Measurements from ENCODE around the gene CREB5.
"Not testable (repeated sequence)": the region's sequence is repeated elsewhere in the genome, so short reads cannot be mapped to it uniquely, and the experiment has no call there.

The CREB5 gene

GRCh38 chr7:28411876-28412662 is at the start of gene CREB5:
TSS of gene CREB5 (plus strand) at chr7:28412518. CDS start at chr7:28412915, 397 bp downstream.
- no peak for DNase-seq

DNA sequence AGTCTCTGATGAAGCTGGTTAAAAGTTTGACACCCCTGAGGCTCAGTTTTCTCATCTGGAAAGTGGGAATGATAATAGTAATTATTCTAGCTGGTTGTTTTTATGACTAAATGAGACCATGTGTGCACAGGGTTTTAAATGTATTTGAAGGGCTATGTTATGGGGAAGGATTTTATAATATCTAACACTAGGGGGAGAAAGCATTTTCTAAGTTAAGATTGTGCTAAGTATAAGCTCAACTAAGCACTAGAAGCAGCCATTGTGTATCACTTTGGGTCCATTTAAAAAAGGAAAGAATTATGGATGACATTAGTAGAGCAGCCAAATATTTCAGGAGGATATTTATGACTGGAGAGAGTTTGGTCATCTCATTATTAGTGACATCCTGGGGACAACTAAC is 49.5 kb upstream of the CREB5 start:
- DNase-seq = no peak

DNA sequence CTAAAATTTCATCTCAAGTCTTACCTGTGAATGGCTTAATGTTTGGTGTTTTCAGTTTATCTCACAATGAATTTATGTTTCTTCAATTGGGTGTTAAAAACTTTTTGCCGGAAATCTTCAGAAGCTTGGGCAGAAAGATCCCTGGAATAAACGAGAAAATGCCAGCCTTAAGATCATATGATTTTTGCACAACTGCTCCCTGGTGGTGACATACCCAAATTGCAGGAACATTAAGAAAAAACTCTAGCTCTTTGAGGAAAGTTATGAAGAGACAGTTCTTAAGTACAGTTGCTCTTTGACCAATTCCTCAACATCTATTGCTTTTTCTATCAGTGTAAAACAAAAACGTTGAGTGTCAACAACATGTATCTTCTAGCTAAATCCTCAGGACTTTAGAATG is 48.2 kb upstream of the CREB5 start:
- no peak for DNase-seq

GRCh38 chr7:28369523-28369922 is 42.8 kb upstream of the CREB5 start:
- DNase-seq = no peak

DNA sequence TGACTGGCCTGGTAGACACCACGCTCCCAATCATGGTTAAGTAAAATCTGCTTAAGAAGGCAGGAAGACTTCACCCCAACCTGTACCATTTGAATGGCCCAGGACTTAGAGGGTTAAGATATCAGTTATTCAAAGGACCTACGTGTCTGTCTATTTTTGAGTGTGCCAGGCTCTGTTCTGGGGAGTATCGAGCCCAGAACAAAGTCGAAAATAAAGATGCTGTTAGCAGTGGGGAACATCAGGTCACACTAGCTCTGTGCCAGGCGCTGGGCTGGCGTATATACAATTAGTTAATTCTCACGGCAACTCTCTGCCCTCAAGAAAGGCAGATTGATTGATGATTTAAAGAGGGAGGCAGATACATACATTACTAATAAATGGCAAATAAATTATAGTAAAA is 40.5 kb upstream of the CREB5 start:
- no peak for DNase-seq

DNA sequence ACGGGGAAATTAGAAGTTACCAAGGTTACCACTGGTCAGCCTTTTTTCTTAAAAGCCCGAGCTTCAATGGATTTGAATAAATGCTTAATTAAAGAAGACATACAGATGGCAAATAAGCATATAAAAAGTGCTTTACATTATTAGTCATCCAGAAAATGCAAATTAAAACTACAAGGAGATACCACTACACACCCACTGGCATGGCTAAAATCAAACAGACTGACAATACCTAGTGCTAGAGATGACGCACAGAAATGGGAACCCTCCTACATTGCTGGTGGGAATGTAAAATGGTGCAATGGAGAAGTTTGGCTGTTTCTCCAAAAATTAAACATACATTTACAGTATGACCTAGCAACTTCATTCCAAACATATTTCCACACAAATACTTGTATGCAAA is 38.3 kb upstream of the CREB5 start:
- no peak for DNase-seq

DNA sequence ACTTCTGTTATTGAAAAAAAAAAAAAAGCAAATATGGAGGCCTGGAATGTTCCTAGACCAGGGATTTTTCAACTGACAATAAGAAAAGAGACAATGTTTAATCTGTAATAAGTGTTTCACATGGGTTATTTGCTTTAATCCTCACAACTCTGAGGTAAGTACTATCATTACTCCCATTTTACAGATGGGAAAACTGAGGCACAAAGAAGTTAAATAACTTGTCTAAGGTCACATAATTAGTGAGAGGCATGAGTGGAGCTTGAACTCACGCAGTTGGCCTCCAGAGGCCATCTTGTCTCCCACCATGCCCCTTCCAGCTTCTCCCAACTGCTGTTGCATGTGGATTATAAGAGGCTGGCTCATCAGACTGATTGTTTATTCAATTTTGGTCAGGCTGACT is 36.6 kb upstream of the CREB5 start:
- no peak for DNase-seq

DNA sequence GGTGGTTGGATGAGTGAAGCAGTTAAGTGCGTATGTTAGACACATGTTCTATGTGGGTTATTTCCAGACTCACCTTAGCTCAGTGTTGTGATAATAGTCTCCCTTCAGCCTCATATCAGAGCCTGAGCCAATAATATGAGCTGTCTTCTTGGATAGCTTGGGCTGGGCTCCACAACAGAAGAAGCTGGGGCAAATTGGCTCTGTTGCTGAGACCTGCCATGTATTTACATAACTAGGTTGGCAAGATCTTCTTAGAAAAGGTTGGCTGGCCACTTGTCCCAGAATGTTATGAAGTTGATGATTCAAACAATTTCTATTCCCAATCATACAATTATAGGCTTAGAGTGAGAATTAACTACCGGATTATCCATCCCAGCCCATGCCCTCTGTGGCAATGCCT is 35.7 kb upstream of the CREB5 start:
- no peak for DNase-seq

DNA sequence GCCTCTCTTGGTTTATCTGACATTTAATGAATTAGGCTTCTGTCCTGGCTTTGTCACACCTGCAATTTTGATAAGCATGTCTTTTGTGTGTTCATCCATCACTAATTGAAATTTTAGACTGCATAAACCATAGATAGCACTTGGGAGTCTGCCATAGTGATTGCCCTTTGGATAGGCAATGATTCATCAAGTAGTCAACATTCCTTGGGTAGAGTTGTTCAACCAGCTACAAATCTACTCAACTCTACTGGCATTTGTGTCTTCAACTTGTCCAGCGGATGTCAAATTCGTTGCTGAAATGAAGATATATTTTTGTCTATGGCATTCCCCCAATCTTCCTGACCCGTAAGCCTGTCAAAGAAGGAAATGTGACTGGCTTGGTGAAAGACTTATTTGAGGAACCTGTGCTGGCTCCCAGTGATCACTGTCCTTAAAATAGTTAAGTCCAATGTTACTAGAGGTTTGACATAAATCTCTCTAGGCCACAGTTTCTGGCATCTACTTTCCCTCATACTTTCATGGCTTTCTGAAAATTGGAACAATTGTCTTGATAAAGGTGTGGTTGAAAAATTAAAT is 33.7 kb upstream of the CREB5 start:
- no peak for DNase-seq

- no peak for DNase-seq
Measured at GRCh38 chr7:28381466-28381865, 30.9 kb upstream of the CREB5 start.

GRCh38 chr7:28382144-28382543 is 30.2 kb upstream of the CREB5 start:
- no peak for DNase-seq

DNA sequence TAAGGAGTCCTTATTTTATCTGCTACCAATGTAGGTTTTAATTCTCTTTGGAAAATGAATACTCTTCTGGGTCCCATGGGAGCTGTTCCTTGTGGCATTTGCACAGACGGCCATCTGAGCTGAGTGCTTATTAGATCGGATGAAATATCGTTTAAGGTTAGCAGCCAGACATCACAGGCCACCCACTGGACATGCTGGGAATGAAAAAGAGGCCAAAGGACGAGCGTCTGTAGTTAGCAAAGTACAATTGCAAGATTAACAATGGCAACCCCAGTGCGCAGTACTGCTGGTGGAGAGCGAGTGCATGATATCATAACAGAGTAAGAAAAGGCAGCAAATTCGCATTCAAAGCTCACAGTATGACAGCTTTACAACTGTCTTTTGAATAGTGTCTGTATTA is 28.3 kb upstream of the CREB5 start:
- no peak for DNase-seq

- DNase-seq = peak; percentile 78
Measured at GRCh38 chr7:28389504-28390395, 22.6 kb upstream of the CREB5 start.

DNA sequence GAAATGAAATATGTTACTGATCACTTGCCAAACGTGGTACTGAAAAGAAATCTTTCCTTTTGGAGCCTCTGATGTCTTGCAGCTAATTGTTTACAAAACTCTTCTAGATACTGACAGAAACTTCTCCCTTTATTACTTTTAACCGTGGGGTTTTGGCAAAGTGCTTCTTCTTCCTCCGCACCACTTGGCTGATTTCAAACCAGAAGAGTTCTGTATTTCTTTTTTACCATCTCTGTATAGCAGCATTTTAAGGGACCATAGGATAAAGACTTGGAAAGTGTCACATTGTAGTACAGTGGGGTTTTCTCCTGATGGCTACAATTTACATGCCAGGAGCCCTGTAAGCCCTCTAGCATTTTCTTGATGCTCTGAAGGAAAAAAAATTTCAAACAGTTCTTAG is 21.9 kb upstream of the CREB5 start:
- DNase-seq = no peak

- DNase-seq = no peak
Measured at GRCh38 chr7:28392289-28392688, 20.0 kb upstream of the CREB5 start.

- no peak for DNase-seq
Measured at GRCh38 chr7:28395404-28395803, 16.9 kb upstream of the CREB5 start.

- DNase-seq = no peak
Measured at GRCh38 chr7:28395831-28396230, 16.5 kb upstream of the CREB5 start.

- DNase-seq = no peak
Measured at GRCh38 chr7:28397141-28397540, 15.2 kb upstream of the CREB5 start.

DNA sequence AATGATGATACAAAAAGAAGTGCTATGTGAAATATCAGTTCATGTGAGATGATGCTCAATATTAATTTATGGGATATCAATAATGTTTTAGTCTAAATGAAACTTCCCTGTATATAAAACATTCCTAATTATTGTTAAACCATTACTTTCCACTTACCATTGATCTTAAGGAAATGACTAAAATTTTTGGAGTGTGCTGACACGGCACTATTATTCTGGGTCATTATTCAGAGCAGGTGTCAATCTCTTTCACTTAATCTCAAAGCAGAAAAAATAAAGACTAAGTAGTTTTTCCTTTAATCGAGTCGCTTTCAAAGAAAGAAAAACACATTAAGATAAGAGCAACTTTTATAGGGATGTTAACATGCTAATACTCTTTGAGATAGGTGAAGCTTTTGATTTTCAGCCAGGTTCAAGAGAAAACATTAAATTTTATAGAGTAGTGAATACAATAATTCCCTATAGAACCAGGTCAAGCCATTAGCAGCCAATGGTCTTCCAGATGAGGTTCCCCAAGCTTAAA is 11.4 kb upstream of the CREB5 start:
- DNase-seq = no peak

GRCh38 chr7:28401567-28401966 is 10.8 kb upstream of the CREB5 start:
- not testable (repeated sequence) for DNase-seq

DNA sequence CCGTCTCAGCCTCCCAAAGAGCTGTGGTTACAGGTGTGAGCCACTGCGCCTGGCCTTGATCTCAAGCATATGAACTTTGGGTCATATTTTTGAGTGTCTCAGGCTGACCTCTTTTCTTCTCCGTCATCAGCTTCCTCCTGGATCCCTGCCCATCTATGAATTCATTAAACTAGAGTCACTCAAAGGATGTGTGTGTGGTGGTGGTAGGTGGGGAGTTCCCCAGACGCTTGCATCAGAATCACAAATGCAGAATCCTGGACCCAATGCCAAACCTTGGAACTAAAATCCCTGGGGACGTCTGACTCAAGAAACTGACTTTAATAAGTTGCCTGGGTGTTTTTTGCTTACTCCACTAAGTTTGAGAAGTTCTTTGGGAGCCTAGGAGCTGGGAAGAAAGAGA is 6.7 kb upstream of the CREB5 start:
- DNase-seq = no peak

DNA sequence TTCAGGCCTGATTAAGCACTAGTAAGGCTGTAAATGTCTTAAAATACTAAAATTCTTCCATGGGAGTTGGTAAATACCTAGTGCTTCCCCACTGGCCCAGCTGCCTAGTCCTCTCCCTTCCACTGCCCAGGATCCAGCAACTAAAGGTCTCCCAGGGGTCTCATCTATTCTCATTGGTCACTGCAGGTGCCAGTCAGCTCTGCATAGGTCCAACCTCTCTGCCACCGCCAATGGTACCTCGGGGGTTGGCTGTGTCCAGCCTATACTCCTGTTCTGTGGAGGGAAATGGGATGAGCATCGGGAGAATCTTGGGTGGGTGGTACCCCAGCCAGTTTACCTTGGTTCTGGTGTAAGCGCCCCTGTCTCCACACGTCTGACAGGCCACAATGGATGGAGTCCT is 6.1 kb upstream of the CREB5 start:
- no peak for DNase-seq

DNA sequence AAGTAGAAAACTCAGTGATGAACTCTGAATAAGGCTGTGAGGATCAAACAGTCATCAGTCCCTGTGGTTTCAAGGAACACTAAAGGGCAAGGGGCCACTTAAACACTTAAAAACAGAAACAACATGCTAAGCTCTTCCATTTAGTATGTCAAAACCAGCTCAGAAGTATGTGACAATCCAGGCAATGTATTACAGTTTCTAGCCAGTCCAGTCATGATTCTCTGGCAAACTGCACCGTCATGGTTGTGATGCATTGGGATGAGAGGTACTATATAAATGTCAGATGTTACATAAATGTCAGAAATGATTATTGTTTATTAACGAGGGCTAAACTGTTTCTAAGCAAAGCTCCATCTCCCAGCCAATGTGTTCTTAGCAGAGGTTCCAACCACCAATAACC is 4.7 kb upstream of the CREB5 start:
- DNase-seq = no peak
